Kidney epithelial cell (primary cell): ENCODE measurements around the gene PLCG2. TPM values are rescaled to one million over a fixed set of nuclear protein-coding genes. Genes with fewer than 3 reads are reported as not detected.
"Not testable (repeated sequence)": the region's sequence is repeated elsewhere in the genome, so short reads cannot be mapped to it uniquely, and the experiment has no call there.

Experiments
- DNase-seq: peaks from one replicate; pipeline ENCODE4 v3.0.0-alpha.2; 2010; ENCODE audit warnings: low read depth
- H3K27me3 ChIP-seq: 2 replicates; pipeline ENCODE4 v1.6.0; 2011; ENCODE audit warnings: low read length; ENCODE audit not compliant: control insufficient read depth, insufficient read depth
- H3K36me3 ChIP-seq: 2 replicates; pipeline ENCODE4 v1.5.1; 2011; ENCODE audit warnings: low read length; ENCODE audit not compliant: control insufficient read depth, insufficient read depth
- H3K4me3 ChIP-seq: 2 replicates; pipeline ENCODE4 v1.5.1; 2011; ENCODE audit warnings: low read depth, mild to moderate bottlenecking, control low read depth, low read length
- total RNA-seq: library from RNA; depleted of rRNA; stranded (reverse); fragments of >200 nt; gene quantifications from 2 replicates; pipeline ENCODE4 v1.2.3, GENCODE V29; 2015
- TF ChIP-seq, protein P1 (sequence below): IDR thresholded peaks from 2 replicates; pipeline ENCODE4 v1.5.1; 2011; ENCODE audit warnings: mild to moderate bottlenecking, moderate library complexity, low read length, control low read depth, inconsistent platforms; ENCODE audit not compliant: insufficient read depth, poor library complexity, severe bottlenecking

Gene PLCG2
- total RNA-seq, 1 donor from 2014 or later, result 17.3 TPM

GRCh38 chr16:81756615-81757356 lies 22.3 kb upstream of the PLCG2 start:
- TF ChIP-seq, protein P1, sequence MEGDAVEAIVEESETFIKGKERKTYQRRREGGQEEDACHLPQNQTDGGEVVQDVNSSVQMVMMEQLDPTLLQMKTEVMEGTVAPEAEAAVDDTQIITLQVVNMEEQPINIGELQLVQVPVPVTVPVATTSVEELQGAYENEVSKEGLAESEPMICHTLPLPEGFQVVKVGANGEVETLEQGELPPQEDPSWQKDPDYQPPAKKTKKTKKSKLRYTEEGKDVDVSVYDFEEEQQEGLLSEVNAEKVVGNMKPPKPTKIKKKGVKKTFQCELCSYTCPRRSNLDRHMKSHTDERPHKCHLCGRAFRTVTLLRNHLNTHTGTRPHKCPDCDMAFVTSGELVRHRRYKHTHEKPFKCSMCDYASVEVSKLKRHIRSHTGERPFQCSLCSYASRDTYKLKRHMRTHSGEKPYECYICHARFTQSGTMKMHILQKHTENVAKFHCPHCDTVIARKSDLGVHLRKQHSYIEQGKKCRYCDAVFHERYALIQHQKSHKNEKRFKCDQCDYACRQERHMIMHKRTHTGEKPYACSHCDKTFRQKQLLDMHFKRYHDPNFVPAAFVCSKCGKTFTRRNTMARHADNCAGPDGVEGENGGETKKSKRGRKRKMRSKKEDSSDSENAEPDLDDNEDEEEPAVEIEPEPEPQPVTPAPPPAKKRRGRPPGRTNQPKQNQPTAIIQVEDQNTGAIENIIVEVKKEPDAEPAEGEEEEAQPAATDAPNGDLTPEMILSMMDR, result no peak
- Histone ChIP-seq H3K27me3 (no peaks in the 10 kb centered on the region), H3K36me3 (no peaks in the 10 kb centered on the region), H3K4me3 (no peak overlapping the region)
- no peak for DNase-seq

DNA sequence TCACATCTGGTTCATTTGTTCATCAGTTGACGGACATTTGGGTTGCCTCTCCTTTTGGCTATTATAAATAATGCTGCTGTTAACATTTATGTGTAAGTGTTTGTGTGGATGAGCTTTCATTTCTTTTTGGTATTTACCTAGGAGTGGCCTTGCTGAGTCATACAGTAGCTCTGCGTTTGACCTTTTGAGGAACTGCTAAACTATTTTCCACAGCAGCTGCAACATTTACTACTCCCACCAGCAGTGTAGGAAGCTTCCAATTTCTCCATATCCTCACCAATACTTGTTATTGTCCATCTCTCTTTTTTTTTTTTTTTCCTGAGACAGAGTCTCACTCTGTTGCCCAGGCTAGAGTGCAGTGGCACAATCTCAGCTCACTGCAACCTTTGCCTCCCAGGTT lies 20.7 kb upstream of the PLCG2 start:
- DNase-seq, result no peak
- TF ChIP-seq, protein P1, result no peak
- no peaks in the 10 kb centered on the region for H3K36me3 ChIP-seq
- no peak overlapping the region for H3K4me3 ChIP-seq
- H3K27me3 ChIP-seq, result no peaks in the 10 kb centered on the region

DNA sequence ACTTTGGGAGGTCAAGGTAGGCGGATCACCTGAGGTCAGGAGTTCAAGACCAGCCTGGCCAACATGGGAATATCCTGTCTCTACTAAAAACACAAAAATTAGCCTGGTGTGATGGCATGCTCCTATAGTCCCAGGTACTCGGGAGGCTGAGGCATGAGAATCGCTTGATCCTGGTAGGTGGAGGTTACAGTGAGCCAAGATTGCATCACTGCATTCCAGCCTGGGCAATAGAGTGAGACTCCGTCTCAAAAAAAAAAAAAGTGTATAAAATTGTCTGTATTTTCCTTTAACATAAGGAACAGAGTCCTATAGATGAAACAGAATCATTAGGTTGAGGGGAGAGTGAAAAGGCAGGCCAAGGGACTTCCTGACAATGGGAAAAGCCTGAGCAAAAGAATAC lies 16.8 kb upstream of the PLCG2 start:
- H3K27me3 ChIP-seq, DNase-seq, H3K36me3 ChIP-seq, H3K4me3 ChIP-seq: not testable (repeated sequence)

DNA sequence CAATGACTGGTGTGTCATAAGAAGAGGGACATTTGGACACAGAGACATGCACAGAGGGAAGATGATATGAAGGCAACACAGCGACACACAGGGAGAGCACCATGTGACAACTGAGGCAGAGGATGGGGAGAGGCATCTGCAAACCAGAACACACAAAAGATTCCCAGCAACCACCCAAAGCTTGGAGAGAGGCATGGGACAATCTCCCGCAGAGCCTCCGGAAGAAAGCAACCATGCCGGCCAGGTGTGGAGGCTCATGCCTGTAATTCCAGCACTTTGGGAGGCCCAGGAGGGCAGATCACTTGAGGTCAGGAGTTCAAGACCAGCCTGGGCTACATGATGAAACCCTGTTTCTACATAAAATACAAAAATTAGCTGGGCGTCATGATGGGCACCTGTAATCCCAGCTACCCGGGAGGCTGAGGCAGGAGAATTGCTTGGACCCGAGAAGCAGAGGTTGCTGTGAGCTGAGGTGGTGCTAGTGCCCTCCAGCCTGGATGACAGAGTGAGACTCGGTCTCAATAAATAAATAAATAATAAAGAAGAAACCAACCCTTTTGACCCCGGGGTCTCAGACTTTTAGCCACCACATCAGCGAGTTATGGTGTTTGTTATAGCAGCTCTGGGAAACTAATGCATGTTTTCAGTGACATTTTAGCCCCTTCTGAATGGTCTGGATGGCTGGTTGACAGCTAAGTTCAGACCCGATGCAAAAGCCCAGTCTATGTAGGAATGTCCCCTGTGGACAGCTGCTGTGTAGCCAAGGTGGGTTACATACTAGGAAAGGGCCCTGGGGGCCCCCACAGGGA lies 13.8 kb upstream of the PLCG2 start:
- no peak for DNase-seq
- TF ChIP-seq, protein P1, result no peak
- Histone ChIP-seq H3K36me3 (no peaks in the 10 kb centered on the region), H3K4me3 (no peak overlapping the region), H3K27me3 (peaks cover 5% of the 10 kb centered on the region)

GRCh38 chr16:81765969-81766368 lies 13.1 kb upstream of the PLCG2 start:
- Histone ChIP-seq H3K36me3 (no peaks in the 10 kb centered on the region), H3K4me3 (no peak overlapping the region), H3K27me3 (peaks cover 5% of the 10 kb centered on the region)
- no peak for DNase-seq
- TF ChIP-seq, protein P1, result no peak

DNA sequence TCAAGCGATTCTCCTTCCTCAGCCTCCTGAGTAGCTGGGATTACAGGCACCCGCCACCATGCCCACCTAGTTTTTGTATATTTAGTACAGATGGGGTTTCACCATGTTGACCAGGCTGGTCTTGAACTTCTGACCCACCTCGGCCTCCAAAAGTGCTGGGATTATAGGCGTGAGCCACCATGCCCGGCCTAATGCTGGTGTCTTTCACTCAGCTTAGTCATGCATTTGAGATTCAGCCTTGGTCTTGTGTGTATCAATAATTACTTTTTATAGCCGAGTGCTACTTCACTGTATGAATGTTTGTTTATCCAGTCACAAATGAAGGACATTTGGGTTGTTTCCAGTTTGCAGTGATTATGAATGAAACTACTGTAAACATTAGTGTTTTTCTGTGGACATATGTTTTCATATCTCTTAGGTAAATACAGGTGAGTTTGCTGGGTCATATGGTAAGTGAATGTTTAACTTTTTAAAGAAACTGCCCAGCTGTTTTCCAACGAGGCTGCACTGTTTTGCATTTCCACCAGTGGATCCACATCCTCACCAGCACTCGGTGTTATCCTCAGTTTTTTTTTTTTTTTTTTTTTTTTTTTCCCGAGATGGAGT lies 11.0 kb upstream of the PLCG2 start:
- Histone ChIP-seq H3K4me3 (no peak overlapping the region), H3K27me3 (peaks cover 5% of the 10 kb centered on the region), H3K36me3 (no peaks in the 10 kb centered on the region)
- TF ChIP-seq, protein P1, result no peak
- DNase-seq, result no peak
